KMS-11 (cell line): ENCODE measurements around the gene DNAJC21.
"Not testable (repeated sequence)": the region's sequence is repeated elsewhere in the genome, so short reads cannot be mapped to it uniquely, and the experiment has no call there.

Experiments used
- H2AFZ ChIP-seq: fragments of 200-600 bp; sonication (generic); 2 replicates; pipeline ENCODE4 v1.6.1; 2016; ENCODE audit warnings: antibody characterized with exemption, mixed run types, low read depth
- H3K27ac ChIP-seq: fragments of 200-600 bp; sonication (generic); 2 replicates; pipeline ENCODE4 v1.6.1; 2016; ENCODE audit warnings: mild to moderate bottlenecking, mixed run types
- H3K27me3 ChIP-seq: fragments of 200-600 bp; sonication (generic); 2 replicates; pipeline ENCODE4 v1.6.1; 2017; ENCODE audit warnings: mild to moderate bottlenecking, low read depth, mixed run types, moderate library complexity; ENCODE audit not compliant: insufficient read depth
- H3K36me3 ChIP-seq: fragments of 200-600 bp; sonication (generic); 2 replicates; pipeline ENCODE4 v1.6.1; 2017; ENCODE audit warnings: mild to moderate bottlenecking, mixed run types; ENCODE audit not compliant: insufficient read depth
- H3K4me1 ChIP-seq: fragments of 200-600 bp; sonication (generic); 2 replicates; pipeline ENCODE4 v1.6.1; 2016; ENCODE audit warnings: mild to moderate bottlenecking, low read depth, mixed run types; ENCODE audit not compliant: poor library complexity, severe bottlenecking
- H3K4me2 ChIP-seq: fragments of 200-600 bp; sonication (generic); 2 replicates; pipeline ENCODE4 v1.7.0; 2016; ENCODE audit warnings: mild to moderate bottlenecking, mixed run types
- H3K4me3 ChIP-seq: fragments of 200-600 bp; sonication (generic); IDR thresholded peaks from 2 replicates; pipeline ENCODE4 v1.6.1; 2017; ENCODE audit warnings: low read depth, low read length, mixed read lengths; ENCODE audit not compliant: insufficient read depth
- H3K79me2 ChIP-seq: fragments of 200-600 bp; sonication (generic); 2 replicates; pipeline ENCODE4 v1.6.1; 2016; ENCODE audit warnings: low read depth, mixed run types; ENCODE audit not compliant: insufficient read depth
- H3K9ac ChIP-seq: fragments of 200-600 bp; sonication (generic); 2 replicates; pipeline ENCODE4 v1.6.1; 2016; ENCODE audit warnings: mild to moderate bottlenecking, mixed run types
- H4K20me1 ChIP-seq: fragments of 200-600 bp; sonication (generic); 2 replicates; pipeline ENCODE4 v1.6.1; 2016; ENCODE audit warnings: mild to moderate bottlenecking, mixed run types; ENCODE audit not compliant: insufficient read depth
- TF ChIP-seq, protein P1 (sequence below): fragments of 200-600 bp; sonication (generic); conservative IDR thresholded peaks from 2 replicates; pipeline ENCODE4 v1.6.1; 2017; ENCODE audit warnings: low read depth, mild to moderate bottlenecking, antibody characterized with exemption, low read length, moderate library complexity, mixed read lengths

Gene DNAJC21

DNA sequence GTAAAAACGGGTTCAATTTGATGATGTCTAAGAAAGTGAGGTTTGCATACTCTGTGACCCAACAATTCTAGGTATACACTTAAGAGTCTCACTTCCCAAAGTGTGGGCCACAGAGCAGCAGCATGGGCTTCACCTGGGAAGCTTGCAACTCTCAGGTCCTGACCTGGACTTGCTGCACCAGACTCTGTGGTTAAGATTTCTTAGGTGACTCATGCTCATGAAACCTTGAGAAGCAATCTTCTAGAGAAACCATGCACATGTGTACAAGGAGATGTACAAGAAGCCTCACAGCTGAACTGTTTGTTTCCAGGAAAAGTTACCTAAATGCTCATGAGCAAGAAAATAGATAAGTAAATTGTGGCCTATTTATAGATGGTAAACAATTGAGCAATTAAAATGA lies 30.0 kb downstream of the DNAJC21 start:
- Histone ChIP-seq H3K27me3 (no peaks in the 10 kb centered on the region), H3K9ac (no peak overlapping the region), H3K36me3 (no peaks in the 10 kb centered on the region), H3K4me2 (peak overlapping the region; percentile 41), H4K20me1 (no peaks in the 10 kb centered on the region), H3K79me2 (no peaks in the 10 kb centered on the region), H3K4me1 (peaks cover 42% of the 10 kb centered on the region), H3K27ac (peak overlapping the region; percentile 20; the same call in 1 of the 2 replicates), H3K4me3 (no peak overlapping the region), H2AFZ (no peak overlapping the region)
- TF ChIP-seq, protein P1, sequence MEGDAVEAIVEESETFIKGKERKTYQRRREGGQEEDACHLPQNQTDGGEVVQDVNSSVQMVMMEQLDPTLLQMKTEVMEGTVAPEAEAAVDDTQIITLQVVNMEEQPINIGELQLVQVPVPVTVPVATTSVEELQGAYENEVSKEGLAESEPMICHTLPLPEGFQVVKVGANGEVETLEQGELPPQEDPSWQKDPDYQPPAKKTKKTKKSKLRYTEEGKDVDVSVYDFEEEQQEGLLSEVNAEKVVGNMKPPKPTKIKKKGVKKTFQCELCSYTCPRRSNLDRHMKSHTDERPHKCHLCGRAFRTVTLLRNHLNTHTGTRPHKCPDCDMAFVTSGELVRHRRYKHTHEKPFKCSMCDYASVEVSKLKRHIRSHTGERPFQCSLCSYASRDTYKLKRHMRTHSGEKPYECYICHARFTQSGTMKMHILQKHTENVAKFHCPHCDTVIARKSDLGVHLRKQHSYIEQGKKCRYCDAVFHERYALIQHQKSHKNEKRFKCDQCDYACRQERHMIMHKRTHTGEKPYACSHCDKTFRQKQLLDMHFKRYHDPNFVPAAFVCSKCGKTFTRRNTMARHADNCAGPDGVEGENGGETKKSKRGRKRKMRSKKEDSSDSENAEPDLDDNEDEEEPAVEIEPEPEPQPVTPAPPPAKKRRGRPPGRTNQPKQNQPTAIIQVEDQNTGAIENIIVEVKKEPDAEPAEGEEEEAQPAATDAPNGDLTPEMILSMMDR = no peak

DNA sequence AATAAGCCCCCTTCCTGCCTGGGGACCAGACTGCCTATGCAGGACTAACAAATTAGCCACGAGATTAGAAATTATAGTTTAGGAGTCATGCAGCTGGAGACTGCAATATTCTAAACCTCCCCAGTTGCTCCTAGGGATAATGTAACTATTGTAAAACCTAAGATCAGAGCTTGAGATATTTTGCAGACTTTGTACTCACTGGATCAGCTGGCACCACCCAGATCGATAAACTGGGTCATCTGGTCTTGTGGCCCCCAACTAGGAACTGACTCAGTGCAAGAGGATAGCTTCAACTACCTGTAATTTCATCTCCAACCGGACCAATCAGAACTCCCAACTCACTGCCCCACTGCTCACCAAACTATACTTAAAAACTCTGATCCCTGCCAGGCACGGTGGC lies 38.2 kb downstream of the DNAJC21 start:
- no peaks in the 10 kb centered on the region for H4K20me1 ChIP-seq
- H3K9ac ChIP-seq = no peak overlapping the region
- TF ChIP-seq, protein P1 = no peak
- H3K4me3 ChIP-seq = no peak overlapping the region
- H3K27ac ChIP-seq = no peak overlapping the region
- H3K36me3 ChIP-seq = no peaks in the 10 kb centered on the region
- H3K27me3 ChIP-seq = no peaks in the 10 kb centered on the region
- H3K79me2 ChIP-seq = no peaks in the 10 kb centered on the region
- H3K4me2 ChIP-seq = no peak overlapping the region
- H2AFZ ChIP-seq = no peak overlapping the region
- no peaks in the 10 kb centered on the region for H3K4me1 ChIP-seq

DNA sequence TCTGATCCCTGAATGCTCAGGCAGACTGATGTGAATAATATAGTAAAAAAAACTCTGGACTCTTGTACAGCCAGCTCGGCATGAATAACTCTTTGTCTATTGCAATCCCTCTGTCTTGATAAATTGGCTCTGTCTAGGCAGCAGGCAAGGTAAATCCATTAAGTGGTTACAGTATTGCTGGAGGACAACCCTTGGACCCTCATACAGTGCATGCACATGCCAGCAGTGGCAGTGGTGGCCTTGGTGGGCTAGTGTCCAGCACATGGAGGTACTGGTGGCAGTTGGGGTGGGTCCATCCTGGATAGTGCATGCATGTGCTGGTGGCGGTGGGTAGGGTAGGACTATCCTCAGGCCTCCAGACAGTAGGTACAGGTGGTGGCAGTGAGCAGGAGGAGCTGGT lies 38.9 kb downstream of the DNAJC21 start:
- Histone ChIP-seq H3K27ac (no peak overlapping the region), H3K27me3 (no peaks in the 10 kb centered on the region), H2AFZ (no peak overlapping the region), H3K9ac (no peak overlapping the region), H4K20me1 (no peaks in the 10 kb centered on the region), H3K36me3 (no peaks in the 10 kb centered on the region), H3K79me2 (no peaks in the 10 kb centered on the region), H3K4me3 (no peak overlapping the region), H3K4me2 (no peak overlapping the region), H3K4me1 (no peaks in the 10 kb centered on the region)
- TF ChIP-seq, protein P1 = no peak

DNA sequence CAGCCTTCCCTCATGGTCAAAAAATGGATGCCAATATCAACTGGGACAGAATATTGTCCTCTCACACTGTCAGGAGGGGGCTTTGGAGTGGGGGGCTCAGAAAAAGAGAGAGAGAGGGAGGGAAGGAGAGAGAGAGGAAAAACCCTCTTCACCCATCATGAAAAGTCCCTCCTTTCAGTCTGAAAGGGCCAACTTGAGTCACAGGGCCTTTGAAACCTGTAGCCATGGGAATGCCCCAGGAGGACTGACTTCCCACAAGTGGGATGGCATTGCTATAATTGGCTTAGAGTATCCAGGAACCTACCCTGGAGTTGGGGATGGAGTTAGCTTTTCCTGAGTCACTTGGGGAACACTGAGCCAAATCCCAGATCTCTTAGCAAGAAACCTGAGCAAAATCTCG lies 41.2 kb downstream of the DNAJC21 start:
- no peaks in the 10 kb centered on the region for H4K20me1 ChIP-seq
- H2AFZ ChIP-seq = no peak overlapping the region
- no peaks in the 10 kb centered on the region for H3K27me3 ChIP-seq
- H3K36me3 ChIP-seq = no peaks in the 10 kb centered on the region
- H3K79me2 ChIP-seq = no peaks in the 10 kb centered on the region
- H3K4me3 ChIP-seq = no peak overlapping the region
- H3K4me1 ChIP-seq = no peaks in the 10 kb centered on the region
- H3K9ac ChIP-seq = no peak overlapping the region
- H3K27ac ChIP-seq = no peak overlapping the region
- TF ChIP-seq, protein P1 = no peak
- H3K4me2 ChIP-seq = no peak overlapping the region

DNA sequence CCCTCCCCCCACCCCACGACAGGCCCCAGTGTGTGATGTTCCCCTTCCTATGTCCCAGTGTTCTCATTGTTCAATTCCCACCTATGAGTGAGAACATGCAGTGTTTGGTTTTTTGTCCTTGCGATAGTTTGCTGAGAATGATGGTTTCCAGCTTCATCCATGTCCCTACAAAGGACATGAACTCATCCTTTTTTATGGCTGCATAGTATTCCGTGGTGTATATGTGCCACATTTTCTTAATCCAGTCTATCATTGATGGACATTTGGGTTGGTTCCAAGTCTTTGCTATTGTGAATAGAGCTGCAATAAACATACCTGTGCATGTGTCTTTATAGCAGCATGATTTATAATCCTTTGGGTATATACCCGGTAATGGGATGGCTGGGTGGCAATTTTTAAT lies 42.3 kb downstream of the DNAJC21 start:
- not testable (repeated sequence) for H3K4me3 ChIP-seq, H3K79me2 ChIP-seq, H3K4me1 ChIP-seq, H3K36me3 ChIP-seq, H3K27ac ChIP-seq, H3K4me2 ChIP-seq, H3K9ac ChIP-seq, H2AFZ ChIP-seq, H4K20me1 ChIP-seq, H3K27me3 ChIP-seq
